ENCODE measurements around the gene CRTC1. TPM values are rescaled to one million over a fixed set of nuclear protein-coding genes. Genes with fewer than 3 reads are reported as not detected.

CRTC1 gene
- total RNA-seq, 1 experiment from 2014 or later = 19.0 TPM

GRCh38 chr19:18713550-18714117, 30.2 kb downstream of the CRTC1 start:
- Histone ChIP-seq H2BK5ac (ENCODE audit: insufficient read length, low read length) (no peak overlapping the region), H4K20me1 (ENCODE audit: control insufficient read depth, insufficient read depth, insufficient read length) (peaks cover 2% of the 10 kb centered on the region)

More at GRCh38 chr19:18713550-18714117, 30.2 kb downstream of the CRTC1 start:
- Histone ChIP-seq H3K56ac (ENCODE audit: insufficient read length, low read depth, low read length) (no peak overlapping the region), H2AK5ac (ENCODE audit: insufficient read length, low read length) (no peak overlapping the region), H4K91ac (ENCODE audit: insufficient read length, low read depth, low read length) (no peak overlapping the region), H2BK20ac (ENCODE audit: low read depth, low read length, poor library complexity, severe bottlenecking) (no peak overlapping the region), H4K8ac (replicated peaks; ENCODE audit: insufficient read length, low read depth, low read length) (no peak overlapping the region), H3K23ac (ENCODE audit: insufficient read length, low read depth, low read length) (no peak overlapping the region), H3K14ac (ENCODE audit: insufficient read depth, low read length) (no peak overlapping the region), H3K27me3 (ENCODE audit: insufficient read depth, low read length) (no peaks in the 10 kb centered on the region), H2BK12ac (ENCODE audit: insufficient read length, low read depth, low read length) (no peak overlapping the region), H3K79me2 (ENCODE audit: insufficient read depth, low read length) (no peaks in the 10 kb centered on the region), H4K5ac (ENCODE audit: insufficient read length, low read depth, low read length) (no peak overlapping the region), H2BK120ac (ENCODE audit: low read depth, low read length, poor library complexity, severe bottlenecking) (no peak overlapping the region), H2BK15ac (ENCODE audit: low read depth, low read length) (no peak overlapping the region), H3K79me1 (ENCODE audit: insufficient read depth, low read depth, low read length, poor library complexity, severe bottlenecking) (no peaks in the 10 kb centered on the region), H3T11ph (ENCODE audit: low read length) (no peak overlapping the region), H3K9me3 (ENCODE audit: control insufficient read depth, low read depth, low read length) (no peaks in the 10 kb centered on the region), H3K4ac (ENCODE audit: low read depth, low read length) (no peak overlapping the region), H3K9ac (ENCODE audit: extremely low read depth, insufficient read length, low read length) (no peak overlapping the region), H3K4me1 (ENCODE audit: insufficient read depth, low read length) (no peaks in the 10 kb centered on the region), H3K18ac (ENCODE audit: insufficient read length, low read depth, low read length) (no peak overlapping the region), H2AFZ (ENCODE audit: low read length) (no peak overlapping the region), H3K4me2 (ENCODE audit: insufficient read depth, insufficient read length, low read length) (no peak overlapping the region), H3K23me2 (ENCODE audit: insufficient read length, low read depth, low read length, poor library complexity, severe bottlenecking) (no peaks in the 10 kb centered on the region), H3K27ac (ENCODE audit: insufficient read length, low read depth, low read length) (no peak overlapping the region)
- peaks cover 0 to 3% (median 0%) of the 10 kb centered on the region in 3 experiments; a peak in 1 of 7 replicates for H3K36me3 Mint-ChIP-seq (ENCODE audit: insufficient read depth in 1 of 3, low read depth in 3 of 3)
- no peaks in the 10 kb centered on the region for H3K9me3 Mint-ChIP-seq
- DNase-seq = no peak
- no peak overlapping the region for H3K4me3 Mint-ChIP-seq
- TF ChIP-seq, protein P1, sequence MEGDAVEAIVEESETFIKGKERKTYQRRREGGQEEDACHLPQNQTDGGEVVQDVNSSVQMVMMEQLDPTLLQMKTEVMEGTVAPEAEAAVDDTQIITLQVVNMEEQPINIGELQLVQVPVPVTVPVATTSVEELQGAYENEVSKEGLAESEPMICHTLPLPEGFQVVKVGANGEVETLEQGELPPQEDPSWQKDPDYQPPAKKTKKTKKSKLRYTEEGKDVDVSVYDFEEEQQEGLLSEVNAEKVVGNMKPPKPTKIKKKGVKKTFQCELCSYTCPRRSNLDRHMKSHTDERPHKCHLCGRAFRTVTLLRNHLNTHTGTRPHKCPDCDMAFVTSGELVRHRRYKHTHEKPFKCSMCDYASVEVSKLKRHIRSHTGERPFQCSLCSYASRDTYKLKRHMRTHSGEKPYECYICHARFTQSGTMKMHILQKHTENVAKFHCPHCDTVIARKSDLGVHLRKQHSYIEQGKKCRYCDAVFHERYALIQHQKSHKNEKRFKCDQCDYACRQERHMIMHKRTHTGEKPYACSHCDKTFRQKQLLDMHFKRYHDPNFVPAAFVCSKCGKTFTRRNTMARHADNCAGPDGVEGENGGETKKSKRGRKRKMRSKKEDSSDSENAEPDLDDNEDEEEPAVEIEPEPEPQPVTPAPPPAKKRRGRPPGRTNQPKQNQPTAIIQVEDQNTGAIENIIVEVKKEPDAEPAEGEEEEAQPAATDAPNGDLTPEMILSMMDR (conservative IDR thresholded peaks at IDR 0.05) = no peak
- peak overlapping the region; percentile 11 to 77 (median 75); a peak in 3 of 7 replicates for H3K27ac Mint-ChIP-seq
- no CpG with 5 or more reads among the region's 18 CpGs for WGBS (ENCODE audit: extremely low coverage, insufficient read length, low lambda C conversion rate)
- peaks cover 5 to 10% of the 10 kb centered on the region in 2 experiments for H3K4me1 Mint-ChIP-seq
- no peaks in the 10 kb centered on the region; the same call in 1 of the 2 replicates for H3K27me3 Mint-ChIP-seq (ENCODE audit: low read depth)

Measured in H9 (cell line).